Activated naive CD4-positive, alpha-beta T cell treated with anti-CD3 and anti-CD28 coated beads for 36 hours (primary cell): ENCODE results near the gene ASMTL. TPM values are rescaled to one million over a fixed set of nuclear protein-coding genes. Genes with fewer than 3 reads are reported as not detected.
"Not testable (repeated sequence)": the region's sequence is repeated elsewhere in the genome, so short reads cannot be mapped to it uniquely, and the experiment has no call there.

ENCODE experiments used
- CTCF ChIA-PET: fragments of 350-600 bp; sonication (Branson Sonifier 250); formaldehyde crosslinking; loops from one replicate; lab custom pipeline; 2021; ENCODE audit warnings: antibody characterized with exemption; lab: Charles Lee
- DNase-seq: peaks from one replicate; pipeline ENCODE4 v3.0.0-alpha.2; 2020
- H3K27ac Mint-ChIP-seq: one replicate; pipeline ENCODE4 v1.8.0; 2021; ENCODE audit warnings: mild to moderate bottlenecking, mixed read lengths
- H3K27me3 Mint-ChIP-seq: one replicate; pipeline ENCODE4 v1.8.0; 2021; ENCODE audit warnings: low read depth, mixed read lengths
- H3K36me3 Mint-ChIP-seq: one replicate; pipeline ENCODE4 v1.8.0; 2021; ENCODE audit warnings: low read depth, mixed read lengths
- H3K4me1 Mint-ChIP-seq: one replicate; pipeline ENCODE4 v1.8.0; 2021; ENCODE audit warnings: low read depth, mixed read lengths
- H3K4me3 Mint-ChIP-seq: one replicate; pipeline ENCODE4 v1.8.0; 2021; ENCODE audit warnings: mild to moderate bottlenecking, moderate library complexity, mixed read lengths
- H3K9me3 Mint-ChIP-seq: one replicate; pipeline ENCODE4 v1.8.0; 2021; ENCODE audit warnings: mixed read lengths
- intact Hi-C: fragments of 100-400 bp; cut with micrococcal nuclease; formaldehyde crosslinking; loops from one replicate; pipeline ENCODE4 v1.15.1; 2023
- total RNA-seq, 2 experiments: library from RNA; stranded (reverse); gene quantifications; one replicate each; pipeline ENCODE4 v1.2.3, GENCODE V29; 2021

Gene ASMTL
- 10 to 100 TPM; 45.1 to 47.2 TPM for total RNA-seq

DNA sequence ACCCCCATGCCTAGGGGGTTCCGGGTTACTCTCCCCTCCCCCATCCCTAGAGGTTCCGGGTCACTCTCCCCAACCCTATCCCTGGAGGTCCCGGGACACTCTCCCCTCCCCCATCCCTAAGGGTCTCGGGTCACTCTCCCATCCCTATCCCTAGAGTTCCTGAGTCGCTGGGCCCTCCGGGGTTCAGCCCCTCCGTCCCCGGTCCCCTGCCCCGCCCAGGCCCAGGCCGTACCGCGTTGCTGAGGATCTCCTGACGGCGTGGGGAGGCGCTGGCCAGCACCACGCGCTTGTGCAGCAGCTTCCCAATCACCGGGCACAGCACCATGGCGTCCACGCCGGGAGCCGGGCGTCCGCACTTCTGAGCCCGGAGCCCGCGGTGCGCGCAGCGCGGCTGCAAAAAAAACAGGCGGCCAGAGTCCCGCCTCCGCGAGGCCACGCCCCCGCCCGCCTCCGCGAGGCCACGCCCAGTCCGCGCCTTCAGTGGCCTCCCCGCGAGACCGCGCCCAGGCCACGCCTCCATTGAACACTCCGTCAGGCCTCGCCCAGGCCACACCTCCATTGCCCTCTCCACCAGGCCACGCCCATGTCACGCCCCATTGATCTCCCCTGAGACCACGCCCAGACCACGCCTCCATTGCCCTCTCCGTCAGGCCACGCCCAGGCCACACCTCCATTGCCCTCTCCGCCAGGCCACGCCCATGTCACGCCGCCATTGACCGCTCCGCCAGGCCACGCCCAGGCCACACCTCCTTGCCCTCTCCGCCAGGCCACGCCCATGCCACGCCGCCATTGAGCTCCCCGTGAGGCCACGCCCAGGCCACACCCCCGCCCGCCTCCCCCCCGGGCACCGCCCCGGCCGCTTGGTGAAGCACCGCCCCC lies at the start of gene ASMTL:
TSS of gene ASMTL (minus strand) at position 394 of the 879 bp plus-strand sequence. CDS start at position 325, 69 bp downstream.
- peak; percentile 100 for DNase-seq
- peaks cover 17% of the 10 kb centered on the region for H3K9me3 Mint-ChIP-seq
- H3K4me3 Mint-ChIP-seq: peak within 1 kb of the TSS; percentile 89
- H3K36me3 Mint-ChIP-seq: peaks cover 23% of the 10 kb centered on the region
- intact Hi-C loops: loop anchor here (1.0 to 5.0 kb wide), 12 partner anchors 10 to 1258 kb away; partner anchors contain the start of genes AKAP17A, GTPBP6 and SLC25A6
- peak within 1 kb of the TSS; percentile 90 for H3K27ac Mint-ChIP-seq
- H3K4me1 Mint-ChIP-seq: peaks cover 19% of the 10 kb centered on the region
- CTCF ChIA-PET: no interaction called here
- H3K27me3 Mint-ChIP-seq: no peaks in the 10 kb centered on the region

GRCh38 chrX:1502241-1502640 lies 49.5 kb upstream of the ASMTL start:
- DNase-seq: no peak
- no peak overlapping the region for H3K4me3 Mint-ChIP-seq
- CTCF ChIA-PET: no interaction called here
- H3K27me3 Mint-ChIP-seq: no peaks in the 10 kb centered on the region
- H3K4me1 Mint-ChIP-seq: peaks cover 37% of the 10 kb centered on the region
- peak overlapping the region; percentile 65 for H3K27ac Mint-ChIP-seq
- no peaks in the 10 kb centered on the region for H3K9me3 Mint-ChIP-seq
- H3K36me3 Mint-ChIP-seq: peaks cover 13% of the 10 kb centered on the region
- intact Hi-C loops: no loop called here

DNA sequence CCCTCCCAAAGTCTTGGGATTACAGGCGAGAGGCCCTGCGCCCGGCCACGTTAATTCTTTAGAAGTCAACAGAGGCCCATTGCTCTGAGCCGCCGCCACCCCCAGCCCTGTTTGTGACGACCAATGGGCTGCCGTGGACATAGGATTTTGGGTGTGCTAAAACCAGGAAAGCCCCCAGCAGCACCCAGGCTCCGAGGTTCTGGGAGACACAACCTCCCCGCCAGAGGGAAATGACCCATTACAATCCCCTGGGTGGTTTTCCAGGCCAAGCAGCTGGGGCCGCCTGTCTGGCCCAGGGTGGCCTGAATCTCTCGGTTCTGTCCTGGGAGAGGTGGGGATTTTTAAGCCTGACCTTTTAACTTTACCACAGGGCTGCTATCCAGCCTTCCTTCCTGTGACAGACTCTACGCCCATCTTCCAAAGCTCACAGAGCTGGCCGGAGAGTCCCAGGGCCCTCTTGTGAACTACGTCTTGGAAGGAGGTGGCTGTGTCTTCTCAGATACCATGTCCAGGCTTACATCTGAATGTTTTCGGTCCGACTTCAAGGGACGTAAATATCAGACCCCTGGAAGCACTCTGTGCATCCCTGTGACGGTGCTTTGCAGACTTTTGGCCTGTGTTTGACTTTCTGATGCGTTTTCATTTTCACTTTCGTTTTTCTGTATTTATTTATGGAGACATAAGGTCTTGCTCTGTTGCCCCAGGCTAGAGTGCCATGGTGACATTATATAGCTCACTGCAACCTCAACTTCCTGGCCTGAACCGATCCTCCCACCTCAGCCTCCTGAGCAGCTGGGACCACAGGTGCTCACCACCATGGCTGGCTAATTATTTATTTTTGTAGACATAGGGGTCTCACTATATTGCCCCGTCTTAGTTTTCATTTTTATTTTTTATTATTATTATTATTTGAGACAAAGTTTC lies 48.3 kb upstream of the ASMTL start:
- Mint-ChIP-seq H3K9me3 (no peaks in the 10 kb centered on the region), H3K36me3 (peaks cover 9% of the 10 kb centered on the region), H3K27ac (peak overlapping the region; percentile 72), H3K27me3 (no peaks in the 10 kb centered on the region), H3K4me1 (peaks cover 35% of the 10 kb centered on the region), H3K4me3 (no peak overlapping the region)
- intact Hi-C loops: no loop called here
- DNase-seq: no peak
- CTCF ChIA-PET: no interaction called here

DNA sequence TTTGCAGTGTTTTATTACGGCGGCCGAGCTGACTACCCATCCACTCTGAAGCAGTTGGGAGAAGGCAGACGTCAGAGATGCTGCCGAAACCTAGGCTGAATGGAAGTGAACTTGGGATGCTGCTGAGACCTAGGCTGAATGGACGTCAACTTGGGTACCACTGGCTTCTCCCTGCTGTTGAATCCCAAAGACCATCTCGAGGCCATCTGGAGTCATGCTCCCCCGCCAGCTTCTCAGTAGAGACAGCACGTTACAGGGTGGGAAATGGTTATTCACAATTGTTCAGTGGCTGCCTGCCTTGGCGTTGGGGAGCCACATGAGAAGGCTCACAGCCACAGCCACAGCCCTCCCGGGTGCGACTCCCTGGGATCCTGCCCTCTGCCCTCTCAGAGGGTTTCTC lies 43.4 kb upstream of the ASMTL start:
- H3K4me3 Mint-ChIP-seq: no peak overlapping the region

DNA sequence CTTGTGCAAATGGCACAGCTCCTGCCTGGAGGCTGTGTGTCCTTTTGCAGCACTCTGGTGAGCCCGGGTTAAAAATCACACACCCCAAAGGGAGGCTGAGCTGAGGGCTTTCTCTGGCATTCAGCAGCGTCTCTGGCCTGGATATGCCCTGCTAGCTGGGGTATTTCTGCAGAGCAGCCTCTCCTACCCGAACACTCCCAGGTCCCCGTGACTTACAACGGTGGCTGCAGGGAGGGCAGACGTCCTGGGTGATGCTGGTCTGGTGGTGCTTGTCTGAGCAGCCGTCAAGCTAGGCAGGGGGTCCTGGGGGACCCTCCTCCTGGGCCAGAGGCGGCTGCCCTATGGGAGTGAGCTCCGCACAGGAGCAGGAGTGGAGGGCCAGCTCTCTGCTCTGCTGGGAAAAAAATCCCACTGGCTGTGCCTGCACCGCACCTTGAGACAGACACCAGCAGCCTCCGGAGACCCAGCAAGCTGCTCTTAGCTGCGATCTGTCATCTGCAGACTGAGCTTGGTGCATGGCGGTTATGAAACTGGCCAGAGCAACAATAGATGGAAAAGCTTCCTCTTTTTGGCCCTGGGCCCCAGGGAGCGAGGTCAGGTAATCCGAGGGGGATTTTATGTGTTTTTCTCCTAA lies 41.3 kb upstream of the ASMTL start:
- Mint-ChIP-seq H3K27ac (peak overlapping the region; percentile 24), H3K4me1 (peaks cover 29% of the 10 kb centered on the region), H3K9me3 (peaks cover 9% of the 10 kb centered on the region), H3K36me3 (peaks cover 12% of the 10 kb centered on the region), H3K4me3 (no peak overlapping the region), H3K27me3 (no peaks in the 10 kb centered on the region)
- CTCF ChIA-PET: no interaction called here
- intact Hi-C loops: no loop called here
- DNase-seq: peak; percentile 5

More for the DNA sequence above, 43.4 kb upstream of the ASMTL start:
- DNase-seq: no peak
- no peak overlapping the region for H3K27ac Mint-ChIP-seq
- intact Hi-C loops: no loop called here
- peaks cover 29% of the 10 kb centered on the region for H3K4me1 Mint-ChIP-seq
- peaks cover 6% of the 10 kb centered on the region for H3K36me3 Mint-ChIP-seq
- CTCF ChIA-PET: no interaction called here
- H3K27me3 Mint-ChIP-seq: no peaks in the 10 kb centered on the region
- peaks cover 9% of the 10 kb centered on the region for H3K9me3 Mint-ChIP-seq

GRCh38 chrX:1493412-1493811 lies 40.7 kb upstream of the ASMTL start:
- Mint-ChIP-seq H3K4me1 (peaks cover 29% of the 10 kb centered on the region), H3K36me3 (peaks cover 17% of the 10 kb centered on the region), H3K27ac (no peak overlapping the region), H3K4me3 (no peak overlapping the region), H3K9me3 (peaks cover 9% of the 10 kb centered on the region), H3K27me3 (no peaks in the 10 kb centered on the region)
- intact Hi-C loops: no loop called here
- CTCF ChIA-PET: no interaction called here
- DNase-seq: no peak

- CTCF ChIA-PET: no interaction called here
- Mint-ChIP-seq H3K4me3 (no peak overlapping the region), H3K9me3 (peaks cover 9% of the 10 kb centered on the region), H3K4me1 (peaks cover 27% of the 10 kb centered on the region), H3K36me3 (peaks cover 18% of the 10 kb centered on the region), H3K27me3 (no peaks in the 10 kb centered on the region), H3K27ac (no peak overlapping the region)
- peak; percentile 14 for DNase-seq
- intact Hi-C loops: loop anchor here (1.0 kb wide), 1 partner anchor 10 kb away; no protein-coding TSS in a partner anchor
Measured at GRCh38 chrX:1492421-1493012, 39.8 kb upstream of the ASMTL start.

DNA sequence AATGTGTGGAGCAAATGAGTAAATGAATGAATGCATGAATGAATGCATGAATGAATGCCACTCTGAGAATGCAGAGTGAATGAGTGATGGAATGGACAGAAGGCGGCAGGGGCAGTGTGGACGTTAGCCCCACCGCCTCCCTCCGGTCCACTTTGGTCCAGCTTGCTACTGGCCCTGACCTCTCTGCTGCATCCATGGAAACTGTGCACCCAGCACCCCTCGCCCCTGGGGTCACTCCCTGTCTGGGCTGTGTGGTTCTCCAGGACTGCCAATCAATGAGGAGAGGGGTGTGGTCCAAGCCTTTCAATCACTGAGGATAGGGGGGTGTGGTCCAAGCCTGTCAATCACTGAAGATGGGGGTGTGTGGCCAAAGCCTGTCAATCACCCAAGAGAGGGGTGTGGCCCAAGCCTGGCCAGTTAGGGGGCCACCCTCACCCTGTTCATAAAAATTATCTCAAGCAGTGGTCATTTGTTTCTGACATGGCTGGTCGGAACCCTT lies 39.2 kb upstream of the ASMTL start:
- no peak overlapping the region for H3K4me3 Mint-ChIP-seq

GRCh38 chrX:1491248-1491647 lies 38.5 kb upstream of the ASMTL start:
- H3K27ac Mint-ChIP-seq, intact Hi-C loops, CTCF ChIA-PET, H3K9me3 Mint-ChIP-seq, DNase-seq, H3K4me3 Mint-ChIP-seq, H3K27me3 Mint-ChIP-seq: not testable (repeated sequence)
- peaks cover 26% of the 10 kb centered on the region for H3K4me1 Mint-ChIP-seq
- peaks cover 20% of the 10 kb centered on the region for H3K36me3 Mint-ChIP-seq

More for the DNA sequence above, 39.2 kb upstream of the ASMTL start:
- CTCF ChIA-PET: no interaction called here
- H3K36me3 Mint-ChIP-seq: peaks cover 18% of the 10 kb centered on the region
- peaks cover 9% of the 10 kb centered on the region for H3K9me3 Mint-ChIP-seq
- H3K27ac Mint-ChIP-seq: no peak overlapping the region
- no peaks in the 10 kb centered on the region for H3K27me3 Mint-ChIP-seq
- peaks cover 27% of the 10 kb centered on the region for H3K4me1 Mint-ChIP-seq
- intact Hi-C loops: loop anchor here (1.0 kb wide), 1 partner anchor 10 kb away; no protein-coding TSS in a partner anchor
- peak; percentile 83 for DNase-seq

GRCh38 chrX:1490723-1491122 lies 38.0 kb upstream of the ASMTL start:
- CTCF ChIA-PET, intact Hi-C loops, H3K27ac Mint-ChIP-seq, H3K27me3 Mint-ChIP-seq, H3K4me3 Mint-ChIP-seq, DNase-seq: not testable (repeated sequence)
- peaks cover 26% of the 10 kb centered on the region for H3K4me1 Mint-ChIP-seq
- peaks cover 23% of the 10 kb centered on the region for H3K36me3 Mint-ChIP-seq
- peaks cover 12% of the 10 kb centered on the region for H3K9me3 Mint-ChIP-seq

DNA sequence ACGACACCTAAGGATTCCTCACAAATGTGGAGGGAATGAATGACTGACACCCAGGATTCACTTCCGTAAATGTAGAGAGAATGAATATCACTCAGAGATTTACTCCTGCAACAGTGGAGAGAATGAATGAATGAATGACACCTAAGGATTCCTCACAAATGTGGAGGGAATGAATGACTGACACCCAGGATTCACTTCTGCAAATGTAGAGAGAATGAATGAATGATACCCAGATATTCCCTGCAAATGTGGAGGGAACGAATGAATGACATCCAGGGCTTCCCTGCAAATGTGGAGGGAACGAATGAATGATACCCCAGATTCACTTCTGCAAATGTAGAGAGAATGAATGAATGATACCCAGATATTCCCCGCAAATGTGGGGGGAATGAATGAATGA lies 36.6 kb upstream of the ASMTL start:
- H3K27ac Mint-ChIP-seq, intact Hi-C loops, H3K4me3 Mint-ChIP-seq, DNase-seq, CTCF ChIA-PET, H3K27me3 Mint-ChIP-seq: not testable (repeated sequence)
- H3K9me3 Mint-ChIP-seq: peaks cover 12% of the 10 kb centered on the region
- H3K4me1 Mint-ChIP-seq: peaks cover 24% of the 10 kb centered on the region
- H3K36me3 Mint-ChIP-seq: peaks cover 23% of the 10 kb centered on the region
